ENCODE results near the gene MLYCD.

The MLYCD gene

DNA sequence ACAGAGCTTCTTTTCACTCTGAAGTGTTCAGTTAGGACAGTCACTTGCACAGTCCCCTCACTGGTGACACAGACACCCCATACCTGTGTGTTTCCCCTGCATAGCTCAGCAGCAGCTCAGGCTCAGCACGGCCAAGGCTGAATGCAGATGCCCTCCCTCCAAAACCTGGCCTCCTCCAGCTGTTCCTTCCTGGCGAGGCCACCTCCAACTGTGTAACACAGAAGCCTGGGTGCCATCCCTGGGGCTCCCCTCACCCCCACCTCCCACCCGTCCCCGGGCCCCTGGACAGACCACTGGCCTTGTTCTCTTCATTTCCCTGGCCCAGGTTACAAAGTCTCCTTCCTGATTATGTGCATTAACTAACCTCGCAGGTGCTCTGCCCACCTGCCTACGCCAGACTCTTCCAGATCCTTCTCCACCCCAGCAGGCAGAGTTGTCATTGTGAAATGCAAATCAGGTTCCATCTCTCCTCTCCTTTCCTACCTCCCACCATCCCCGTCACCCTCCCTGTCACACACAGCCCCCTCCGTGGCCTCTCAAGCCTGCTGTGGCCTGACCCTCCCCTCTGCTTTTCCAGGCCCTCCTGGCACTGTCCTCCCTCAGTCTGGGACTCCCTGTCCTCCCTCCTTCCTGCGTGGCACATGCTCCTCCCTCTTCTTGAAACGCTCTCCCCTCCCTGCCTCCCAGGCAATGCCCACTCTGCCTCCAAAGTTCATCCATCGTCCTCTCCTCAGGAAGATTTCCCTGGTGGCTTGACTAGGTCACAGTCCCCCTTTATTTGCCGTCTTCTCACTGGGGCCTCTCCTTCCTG is 26.4 kb downstream of the MLYCD start:
- H3K4me3 ChIP-seq (ENCODE audit: low read length), result no peak overlapping the region
- TF ChIP-seq ZNF274 (IDR thresholded peaks at IDR 0.05; ENCODE audit: low read depth, low read length), result no peak

DNA sequence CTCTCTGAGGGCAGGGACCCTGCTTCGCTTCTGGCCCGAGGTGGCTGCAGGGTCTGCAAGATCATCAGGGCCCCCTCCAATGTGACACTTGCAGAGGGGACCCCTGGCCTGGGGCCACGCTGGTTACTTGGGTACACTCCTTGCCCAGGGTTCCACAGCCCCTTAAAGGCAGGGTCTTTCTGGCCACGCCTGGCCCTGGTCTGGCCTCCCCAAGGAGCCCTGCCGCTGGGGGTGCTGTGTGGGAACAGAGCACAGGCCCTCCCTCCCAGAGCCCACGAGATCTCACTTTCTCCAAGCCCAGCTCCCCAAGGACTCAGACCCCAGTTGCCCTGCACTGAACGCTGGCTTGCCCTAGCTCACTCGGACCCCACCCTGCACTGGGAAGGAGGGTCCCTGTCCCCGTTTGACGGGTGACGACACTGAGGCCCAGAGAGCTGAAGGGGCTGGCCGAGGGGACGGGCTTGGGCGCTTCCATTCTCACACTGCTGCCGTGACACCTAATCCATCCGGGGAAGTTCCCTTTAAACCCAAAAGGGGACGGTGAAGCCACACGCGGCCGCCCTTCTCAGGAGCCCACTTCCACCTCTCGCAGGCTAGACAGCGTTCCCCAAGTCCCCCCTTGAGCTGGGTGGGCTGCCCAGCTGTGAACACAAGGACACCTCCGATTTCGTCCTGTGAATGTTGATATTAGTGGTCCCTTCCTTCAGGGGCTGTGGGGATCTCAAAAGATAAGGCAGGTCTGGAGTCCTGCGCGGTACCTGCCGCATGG is 27.2 kb downstream of the MLYCD start:
- no peak for TF ChIP-seq ZNF274 (IDR thresholded peaks at IDR 0.05; ENCODE audit: low read depth, low read length)
- H3K4me3 ChIP-seq (ENCODE audit: low read length), result no peak overlapping the region

DNA sequence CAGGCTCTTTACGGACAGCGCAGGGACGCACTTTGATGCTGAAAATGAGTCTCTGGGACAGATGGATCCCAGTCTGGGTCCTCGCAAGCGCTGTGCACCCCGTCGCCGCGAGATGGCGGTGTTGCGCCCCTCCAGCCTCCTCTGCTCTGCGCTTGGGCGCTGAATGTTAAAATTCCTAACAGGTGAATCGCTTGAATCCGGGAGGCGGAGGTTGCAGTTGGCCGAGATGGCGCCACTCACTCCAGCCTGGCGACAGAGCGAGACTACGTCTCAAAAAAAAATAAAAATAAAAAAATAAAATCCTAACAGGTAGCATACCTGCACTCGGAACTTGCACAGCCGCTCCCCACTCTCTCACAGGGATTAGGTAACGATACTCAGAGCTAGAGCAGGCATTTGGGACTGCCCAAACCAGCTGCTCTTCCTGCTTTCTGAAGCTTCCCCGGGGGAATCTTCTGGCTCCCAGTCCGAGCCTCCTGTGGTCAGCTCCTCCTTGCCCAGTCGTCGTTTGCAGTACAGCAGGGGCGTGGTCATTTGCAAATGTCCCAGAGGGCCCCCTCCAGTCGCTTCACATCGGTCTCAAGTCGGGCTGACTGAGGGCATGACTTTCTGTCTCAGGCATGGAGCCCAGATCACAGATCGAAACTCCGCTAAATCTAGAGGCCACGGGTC is 27.9 kb downstream of the MLYCD start:
- TF ChIP-seq ZNF274 (IDR thresholded peaks at IDR 0.05; ENCODE audit: low read depth, low read length), result no peak
- no peak overlapping the region for H3K4me3 ChIP-seq (ENCODE audit: low read length)

DNA sequence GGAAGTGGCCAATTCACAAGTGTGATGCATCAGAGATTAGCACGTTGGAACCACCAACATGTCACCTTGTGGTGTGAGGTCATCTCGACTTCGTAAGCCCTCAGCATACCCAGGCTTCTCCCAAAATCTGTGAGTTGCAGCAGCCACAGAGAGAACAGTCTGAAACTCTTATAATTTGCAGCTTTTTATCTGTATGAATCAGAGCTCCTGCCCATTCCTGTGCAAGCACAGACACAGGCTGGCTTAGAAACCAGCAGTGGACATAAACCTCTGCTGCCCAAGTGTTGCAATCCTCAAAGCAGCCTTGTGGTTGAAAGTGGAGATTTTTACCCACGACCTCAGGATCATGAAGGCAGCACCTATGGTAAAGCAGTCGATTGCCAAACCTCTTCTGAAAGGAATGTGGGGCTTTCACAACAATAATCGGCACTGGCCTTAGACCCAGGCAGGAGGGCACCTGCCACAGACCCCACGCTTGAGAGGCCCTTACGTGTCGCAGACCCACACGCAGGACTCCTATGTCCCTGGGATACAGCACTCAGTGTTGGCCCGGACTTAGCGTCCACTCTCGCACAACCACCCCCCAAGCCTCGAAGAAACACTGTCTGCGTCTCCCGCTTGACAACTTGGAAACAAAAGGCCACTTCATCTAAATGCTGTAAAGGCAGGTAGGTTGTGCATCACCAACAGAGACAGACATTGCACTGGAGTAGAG is 29.6 kb downstream of the MLYCD start:
- no peak for TF ChIP-seq ZNF274 (IDR thresholded peaks at IDR 0.05; ENCODE audit: low read depth, low read length)
- no peak overlapping the region for H3K4me3 ChIP-seq (ENCODE audit: low read length)

DNA sequence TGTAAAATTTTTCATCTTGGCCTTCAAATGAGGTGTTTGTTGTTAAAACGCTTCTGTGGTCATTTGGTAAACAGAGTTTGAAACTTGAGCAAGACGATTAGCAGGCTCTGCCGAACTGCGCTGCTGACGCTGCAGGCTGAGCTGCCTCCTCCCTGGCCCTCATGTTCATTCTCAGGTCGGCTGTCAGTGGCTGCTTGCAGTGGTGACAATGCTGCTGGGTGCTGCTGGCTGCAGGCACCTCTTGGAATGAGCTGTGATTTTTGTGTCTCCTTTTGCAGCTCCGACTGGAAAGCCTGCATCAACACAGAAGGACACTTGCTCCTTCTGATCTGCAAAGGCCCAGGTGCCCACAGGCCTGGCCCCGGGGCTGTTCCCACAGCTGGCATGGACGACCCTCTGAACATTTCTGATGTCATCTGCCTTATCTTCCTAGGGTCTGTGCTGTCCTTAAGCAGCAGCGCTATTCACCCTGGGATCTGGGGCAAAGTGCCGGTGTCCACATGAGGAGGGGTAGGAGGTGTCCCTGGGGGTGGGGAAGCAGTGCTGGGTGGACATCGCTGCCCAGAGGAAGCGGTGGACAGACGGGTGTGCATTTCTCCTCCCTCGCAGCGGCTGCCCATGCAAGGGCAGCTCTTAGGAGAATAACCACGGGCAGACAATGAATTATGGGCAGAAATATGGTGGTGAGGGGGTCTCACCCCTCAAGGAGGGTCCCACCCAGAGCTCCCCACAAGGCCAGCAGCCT is 31.1 kb downstream of the MLYCD start:
- TF ChIP-seq ZNF274 (IDR thresholded peaks at IDR 0.05; ENCODE audit: low read depth, low read length), result no peak
- no peak overlapping the region for H3K4me3 ChIP-seq (ENCODE audit: low read length)

DNA sequence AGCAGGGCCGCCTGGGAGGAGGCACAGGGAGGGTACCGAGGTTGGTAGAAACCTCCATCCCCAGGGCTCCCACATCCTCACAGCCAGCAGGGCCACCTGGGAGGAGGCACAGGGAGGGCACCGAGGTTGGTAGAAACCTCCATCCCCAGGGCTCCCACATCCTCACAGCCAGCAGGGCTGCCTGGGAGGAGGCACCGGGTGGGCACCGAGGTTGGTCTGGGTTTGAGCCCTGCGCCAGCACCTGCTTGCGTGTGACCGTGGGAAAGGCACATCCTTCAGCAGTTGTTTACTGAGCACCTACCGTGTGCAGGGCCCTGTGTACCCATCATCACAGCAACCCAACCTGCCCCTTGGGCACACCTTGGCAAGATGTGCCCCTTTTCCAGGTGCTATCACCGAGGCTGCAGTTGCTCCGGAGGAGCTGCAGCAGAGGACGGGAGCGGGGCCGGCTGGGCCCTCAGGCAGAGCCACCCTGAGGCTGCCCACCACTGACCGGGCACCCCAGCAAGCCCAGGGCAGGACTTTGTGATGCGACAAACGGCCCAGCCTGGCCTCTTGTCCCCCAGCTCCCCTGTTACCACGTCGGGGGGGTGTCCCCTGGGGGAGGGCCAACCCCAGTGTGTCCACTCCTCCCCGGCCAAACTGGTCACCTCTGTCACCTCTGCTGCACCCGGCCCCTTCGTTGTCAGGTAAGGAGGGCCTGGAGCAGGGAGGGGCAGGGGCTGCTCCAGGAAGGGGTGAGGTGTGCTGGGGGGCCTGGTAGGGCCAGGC is 32.0 kb downstream of the MLYCD start:
- TF ChIP-seq ZNF274 (IDR thresholded peaks at IDR 0.05; ENCODE audit: low read depth, low read length), result no peak
- no peak overlapping the region for H3K4me3 ChIP-seq (ENCODE audit: low read length)

DNA sequence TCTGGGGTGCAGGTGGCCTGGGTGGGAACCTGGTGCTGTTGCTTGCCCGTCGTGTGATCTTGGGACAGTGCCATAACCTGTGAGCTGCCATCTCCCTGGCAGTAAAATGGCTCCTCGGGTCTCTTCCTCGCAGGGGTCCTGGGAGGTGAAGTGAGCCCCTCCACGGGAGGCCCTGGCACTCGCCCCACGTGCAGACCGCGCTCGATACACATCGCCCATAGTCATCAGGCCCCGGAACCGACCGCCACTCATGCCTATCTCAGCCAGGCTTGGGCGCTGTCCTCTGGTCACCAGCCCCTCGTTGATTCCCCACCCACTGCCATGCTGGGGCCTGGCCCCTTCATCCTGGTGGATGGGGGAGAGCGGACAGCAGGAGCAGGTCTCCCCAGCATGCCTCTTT is 32.6 kb downstream of the MLYCD start:
- no peak overlapping the region for H3K4me3 ChIP-seq (ENCODE audit: low read length)
- no peak for TF ChIP-seq ZNF274 (IDR thresholded peaks at IDR 0.05; ENCODE audit: low read depth, low read length)

DNA sequence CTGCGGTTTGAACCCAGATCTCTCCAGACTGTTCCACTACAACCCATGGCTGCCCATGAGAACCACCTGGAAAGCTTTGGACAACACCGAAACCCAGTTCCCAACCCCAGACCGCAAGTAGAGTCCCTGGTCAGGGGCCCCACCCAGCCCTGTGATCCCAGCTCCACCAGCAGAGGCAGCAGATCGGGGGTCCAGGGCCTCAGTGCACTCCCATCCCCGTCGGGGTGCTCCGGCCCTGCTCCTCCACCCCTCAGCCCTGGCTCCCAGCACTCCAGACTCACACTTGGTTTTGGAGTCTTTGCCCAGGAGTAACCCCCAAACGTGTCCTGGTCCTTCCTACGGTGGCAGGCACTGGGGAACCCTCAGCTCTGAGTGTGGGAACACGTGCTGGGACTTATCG is 33.4 kb downstream of the MLYCD start:
- no peak for TF ChIP-seq ZNF274 (IDR thresholded peaks at IDR 0.05; ENCODE audit: low read depth, low read length)

DNA sequence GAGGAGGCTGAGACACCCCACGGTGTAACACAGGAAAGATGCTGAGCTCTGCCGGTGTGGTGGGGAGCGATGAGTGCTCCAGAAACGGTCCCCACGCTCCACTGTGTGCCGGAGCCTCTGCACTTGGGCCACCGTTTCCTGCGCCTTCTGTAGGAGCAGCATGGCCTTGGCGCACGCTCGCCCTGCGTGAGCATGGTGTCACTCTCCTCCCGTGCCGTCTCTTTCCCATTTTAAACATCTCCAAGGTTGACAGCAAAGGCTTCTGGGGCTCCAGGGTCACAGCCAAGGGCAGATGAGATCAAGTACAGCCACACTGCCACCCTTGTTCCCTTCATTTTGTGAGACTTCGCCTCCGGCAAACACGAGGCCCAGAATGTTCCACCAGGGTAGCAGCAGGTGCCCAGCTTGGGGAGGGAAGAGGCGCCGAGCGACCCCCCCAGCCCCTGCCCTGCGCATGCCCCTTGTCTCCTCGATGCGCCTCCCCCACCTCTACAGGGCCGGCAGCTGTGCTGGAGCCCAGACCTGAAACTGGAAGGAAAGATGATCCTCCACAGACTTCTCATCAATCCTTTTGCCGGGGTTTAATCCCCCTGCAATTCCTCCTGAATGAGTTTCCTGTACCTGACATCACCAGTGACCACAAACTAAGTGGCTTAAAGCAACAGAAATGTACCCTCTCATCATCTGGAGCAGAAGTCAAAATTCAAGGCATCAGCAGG is 34.2 kb downstream of the MLYCD start:
- no peak for TF ChIP-seq ZNF274 (IDR thresholded peaks at IDR 0.05; ENCODE audit: low read depth, low read length)
- H3K4me3 ChIP-seq (ENCODE audit: low read length), result no peak overlapping the region

More for the DNA sequence above, 33.4 kb downstream of the MLYCD start:
- H3K4me3 ChIP-seq (ENCODE audit: low read length), result no peak overlapping the region

DNA sequence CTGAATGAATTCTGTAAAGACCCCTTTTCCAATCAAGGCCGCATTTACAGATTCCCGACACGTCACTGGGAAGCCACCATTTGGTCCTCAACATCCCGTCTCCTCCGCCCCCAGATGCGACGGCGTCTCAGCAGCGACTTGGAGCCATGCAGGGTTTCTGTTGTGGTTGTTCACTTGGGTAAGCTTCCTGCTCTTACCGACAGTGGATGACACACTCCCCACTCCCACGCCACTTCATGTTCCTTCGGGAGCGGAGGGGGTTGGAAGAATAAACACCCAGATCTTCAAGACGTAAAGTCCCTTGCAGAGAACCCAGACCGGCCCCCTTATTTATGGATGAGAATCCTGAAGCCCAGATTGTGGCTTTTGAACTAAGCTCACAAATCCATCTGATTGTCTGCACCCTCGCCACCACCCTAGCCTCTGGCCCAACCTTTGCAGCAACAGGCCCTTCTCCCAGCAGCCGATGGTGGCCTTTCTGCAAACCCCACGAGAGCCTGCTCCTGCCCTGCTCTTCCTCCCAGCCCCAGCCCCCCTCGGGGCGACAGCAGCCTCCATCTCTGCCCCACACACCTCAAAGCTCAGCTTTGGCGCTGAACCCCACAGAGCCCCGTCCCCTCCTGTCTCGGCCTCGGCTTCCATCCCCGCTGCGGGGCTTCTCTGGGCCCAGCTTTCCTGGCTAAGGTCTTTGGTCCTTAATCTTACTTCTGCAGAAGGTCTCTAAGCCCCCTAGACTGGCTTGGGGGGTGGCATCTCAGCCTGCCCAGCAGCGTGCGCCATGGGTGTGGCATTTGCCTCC is 35.2 kb downstream of the MLYCD start:
- TF ChIP-seq ZNF274 (IDR thresholded peaks at IDR 0.05; ENCODE audit: low read depth, low read length), result no peak
- H3K4me3 ChIP-seq (ENCODE audit: low read length), result no peak overlapping the region

DNA sequence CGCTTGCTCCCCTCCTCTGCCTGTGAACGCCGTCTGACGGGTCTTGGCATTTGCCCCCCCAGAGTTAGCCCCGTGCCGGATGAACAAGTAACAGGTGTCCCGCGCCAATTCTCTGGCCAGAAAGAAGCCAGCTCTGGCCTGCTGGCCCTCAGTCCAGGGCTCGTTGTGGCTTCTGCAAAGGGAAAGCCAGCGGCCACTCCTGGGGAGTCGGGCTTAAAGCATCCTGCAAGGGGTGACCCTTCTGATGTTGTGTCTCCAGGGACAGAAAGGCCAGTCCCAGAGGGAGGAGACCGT is 35.7 kb downstream of the MLYCD start:
- H3K4me3 ChIP-seq (ENCODE audit: low read length), result no peak overlapping the region
- no peak for TF ChIP-seq ZNF274 (IDR thresholded peaks at IDR 0.05; ENCODE audit: low read depth, low read length)

Measured in GM08714 (cell line).